Colon (tissue), 2 donors: Measurements from ENCODE around the gene RBM5.
"Not testable (repeated sequence)": the region's sequence is repeated elsewhere in the genome, so short reads cannot be mapped to it uniquely, and the experiment has no call there.

ENCODE experiments used
- FAIRE-seq: peaks from 2 replicates; lab custom pipeline; 2012; peaks lifted over from hg19 to GRCh38; lab: Jason Lieb, UNC
- donor health status: control.
- donor health status: control.

RBM5 gene

DNA sequence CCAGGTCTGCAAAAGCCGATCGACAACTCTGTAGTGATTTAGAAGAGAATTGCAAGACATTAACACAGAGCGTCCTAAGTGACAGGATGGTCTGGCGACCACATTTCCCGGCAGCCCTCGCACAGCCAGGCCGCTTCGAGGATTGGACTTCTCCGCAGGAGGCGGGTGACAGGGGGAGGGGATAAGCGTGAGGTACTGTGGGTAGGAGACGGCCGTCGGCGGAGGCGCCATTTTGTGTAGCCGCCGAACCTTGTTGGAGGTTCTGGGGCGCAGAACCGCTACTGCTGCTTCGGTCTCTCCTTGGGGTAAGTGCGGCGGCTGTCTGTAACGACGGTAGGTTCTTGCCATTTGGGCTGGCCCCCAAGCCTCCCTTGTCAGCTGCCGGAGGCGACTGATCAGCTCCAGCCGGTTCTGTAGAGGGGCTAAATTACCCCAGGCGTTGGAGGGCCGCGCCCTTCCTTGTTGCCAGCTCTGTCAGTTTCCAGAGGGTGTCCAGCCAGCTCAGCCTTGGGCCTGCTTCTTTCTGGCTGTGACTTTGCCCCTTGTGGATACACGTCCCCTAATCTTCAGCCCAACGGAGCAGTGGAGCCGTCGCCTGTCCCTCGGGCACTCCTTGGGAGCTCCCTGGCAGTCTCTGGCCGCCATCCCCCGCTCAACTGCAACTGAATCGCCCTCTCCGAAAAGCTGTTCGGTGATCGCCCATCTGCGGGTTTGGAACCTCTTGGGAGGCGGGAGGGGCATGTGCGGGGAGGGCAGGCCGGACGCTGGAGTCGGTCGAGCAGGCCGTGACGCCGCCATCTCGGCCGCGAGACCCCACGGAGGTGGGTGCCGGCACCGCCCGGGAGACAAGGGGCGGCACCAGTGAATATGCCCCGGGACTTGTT, at the start of gene RBM5:
Gene RBM5, plus strand, starts transcription at position 195 of the 884 bp plus-strand sequence. CDS start 1,516 bp downstream, outside the sequence.
- FAIRE-seq, result no peak

DNA sequence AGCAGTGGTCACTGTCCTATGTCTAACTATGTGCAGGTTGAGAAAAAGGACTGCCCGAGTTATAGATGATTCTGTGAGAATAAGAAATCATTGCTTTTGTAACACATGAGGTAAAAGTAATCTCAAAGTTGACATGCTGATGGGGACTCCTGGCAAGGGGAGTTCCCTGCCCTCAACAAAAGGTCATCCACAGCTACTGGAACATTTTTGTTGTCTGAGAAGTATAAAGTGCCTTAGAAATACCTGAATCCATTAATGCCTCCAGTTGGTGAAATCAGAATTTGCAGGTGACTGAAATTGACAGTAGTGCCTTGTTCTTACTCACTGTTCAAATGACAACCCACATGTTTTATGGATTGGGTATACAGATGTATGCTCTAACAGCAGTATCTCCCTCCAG, 43.7 kb upstream of the RBM5 start:
- FAIRE-seq, result no peak

- no peak for FAIRE-seq
Measured at GRCh38 chr3:50047426-50047825, 41.3 kb upstream of the RBM5 start.

- FAIRE-seq, result no peak
Measured at GRCh38 chr3:50050361-50050760, 38.4 kb upstream of the RBM5 start.

DNA sequence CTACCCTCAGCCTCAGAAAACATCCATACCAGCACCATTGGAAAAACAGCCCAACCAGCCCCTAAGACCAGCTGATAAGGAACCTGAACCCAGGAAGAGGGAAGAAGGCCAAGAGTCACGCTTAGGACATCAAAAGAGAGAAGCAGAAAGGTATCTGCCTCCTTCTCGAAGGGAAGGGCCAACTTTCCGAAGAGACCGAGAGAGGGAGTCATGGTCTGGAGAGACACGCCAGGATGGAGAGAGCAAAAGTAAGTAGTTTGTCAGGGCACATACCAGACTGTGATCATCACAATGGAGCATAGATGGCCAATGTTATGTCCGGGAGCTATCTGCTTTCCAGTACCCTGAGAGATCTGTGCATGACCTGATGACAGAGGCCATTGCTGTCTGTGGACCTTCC, 31.0 kb upstream of the RBM5 start:
- no peak for FAIRE-seq

DNA sequence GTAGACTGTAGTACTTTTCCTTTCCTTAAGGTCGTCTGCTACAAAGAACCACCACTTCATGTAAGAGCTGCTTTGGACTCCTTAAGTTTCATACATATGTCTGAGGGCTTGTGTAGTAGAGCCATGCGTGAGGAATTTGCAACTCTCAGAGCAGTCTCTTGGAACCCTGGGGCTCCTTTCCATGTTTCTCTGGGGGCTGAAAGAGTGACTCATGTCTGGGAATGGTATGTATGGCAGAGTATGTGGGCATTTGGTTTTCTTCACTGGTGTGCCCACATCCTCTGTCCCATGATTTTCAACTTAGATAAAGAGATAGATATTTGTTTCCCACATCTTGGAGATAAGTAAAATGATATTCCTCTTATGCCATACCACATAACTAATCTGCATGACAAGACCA, 20.6 kb upstream of the RBM5 start:
- no peak for FAIRE-seq

GRCh38 chr3:50078091-50078490, 10.6 kb upstream of the RBM5 start:
- no peak for FAIRE-seq

DNA sequence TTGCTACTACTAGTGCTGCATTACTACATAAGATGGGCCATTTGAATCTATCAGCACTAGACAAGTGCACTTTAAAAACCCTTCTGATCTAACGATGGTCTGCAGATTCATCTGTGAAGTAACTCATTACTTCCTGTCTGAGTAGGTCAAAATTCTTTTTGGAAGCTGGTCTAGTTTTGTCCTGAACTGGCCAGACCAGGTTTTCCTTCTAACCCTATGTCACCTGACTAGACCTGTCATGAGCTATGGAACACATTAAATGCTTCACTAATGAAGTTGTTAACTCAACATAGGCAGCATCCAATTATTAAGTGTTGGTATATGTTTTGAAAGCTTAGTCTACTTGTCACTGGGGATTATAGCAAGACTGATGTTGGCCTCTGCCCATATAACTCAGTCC, 10.1 kb upstream of the RBM5 start:
- no peak for FAIRE-seq

GRCh38 chr3:50084951-50085350, 3.8 kb upstream of the RBM5 start:
- not testable (repeated sequence) for FAIRE-seq

DNA sequence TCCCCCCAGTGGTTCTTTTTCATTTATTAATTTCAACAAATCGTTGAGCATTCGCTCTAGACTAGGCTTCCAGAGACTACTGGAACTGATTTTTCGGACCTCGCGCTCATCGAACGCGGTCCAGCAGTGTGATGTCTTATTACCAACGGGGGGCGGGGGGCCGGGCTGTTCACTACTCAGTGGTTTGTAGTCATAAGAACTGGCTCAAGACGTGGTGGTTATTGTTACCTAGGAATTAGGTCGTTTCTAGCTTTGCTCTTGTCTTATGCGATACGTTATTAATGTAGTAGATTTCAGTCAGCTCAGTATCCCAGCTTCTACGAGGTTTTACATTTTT, 858 bp downstream of the RBM5 start:
- no peak for FAIRE-seq

GRCh38 chr3:50090984-50091383, 2.3 kb downstream of the RBM5 start:
- no peak for FAIRE-seq

DNA sequence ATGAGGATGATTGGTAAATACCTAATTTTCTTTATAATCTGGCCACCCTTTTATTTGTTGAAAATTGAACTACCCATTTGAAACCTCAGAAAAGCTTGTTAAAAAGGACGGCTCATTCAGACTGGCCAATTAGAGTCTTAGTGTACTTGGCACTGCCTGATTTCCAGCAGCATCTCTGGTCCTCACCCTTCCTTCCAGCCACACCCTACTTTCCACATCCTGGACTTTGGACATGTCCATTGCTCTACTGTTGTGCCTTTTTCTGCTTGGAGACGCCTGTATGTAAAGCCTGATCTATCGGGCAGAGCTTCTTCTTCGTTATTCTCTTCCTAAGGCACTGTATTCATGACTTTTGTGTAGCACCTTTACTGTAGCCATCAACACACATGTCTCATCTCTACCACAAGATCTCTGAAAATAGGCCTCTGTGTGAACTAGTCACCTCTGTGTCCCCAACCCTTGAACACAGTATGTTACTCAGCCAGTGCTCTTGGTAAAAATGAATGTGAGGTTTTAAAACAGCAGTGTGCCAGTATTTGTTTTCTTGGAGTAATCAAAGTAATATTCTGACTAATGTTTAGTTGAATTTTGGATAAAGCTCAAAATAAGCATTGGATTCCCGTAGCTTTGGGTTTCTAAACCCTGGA, 6.8 kb downstream of the RBM5 start:
- no peak for FAIRE-seq

GRCh38 chr3:50100386-50100785, 11.7 kb downstream of the RBM5 start:
- FAIRE-seq, result no peak

- FAIRE-seq, result no peak
Measured at GRCh38 chr3:50100956-50101845, 12.5 kb downstream of the RBM5 start.

DNA sequence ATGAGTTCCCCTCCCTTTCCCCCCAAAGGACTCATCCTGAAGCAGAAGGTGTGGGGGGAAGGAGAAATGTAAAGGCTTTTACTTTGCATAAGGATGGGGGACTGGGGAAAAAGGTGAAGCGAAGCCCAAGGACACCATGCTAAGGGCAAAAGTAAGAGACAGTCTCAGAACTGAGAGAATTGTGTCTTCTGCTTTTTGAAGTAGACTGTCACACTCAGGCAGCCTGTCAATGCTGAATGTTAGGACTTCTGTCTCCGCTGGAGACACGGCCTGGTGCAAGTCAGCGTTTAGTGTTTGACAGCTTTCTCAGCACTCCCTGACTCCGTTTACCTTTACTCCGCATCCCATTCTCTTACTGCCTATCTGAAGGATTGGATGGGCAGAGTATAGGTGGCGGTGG, 13.8 kb downstream of the RBM5 start:
- no peak for FAIRE-seq

GRCh38 chr3:50111757-50112156, 23.0 kb downstream of the RBM5 start:
- no peak for FAIRE-seq

DNA sequence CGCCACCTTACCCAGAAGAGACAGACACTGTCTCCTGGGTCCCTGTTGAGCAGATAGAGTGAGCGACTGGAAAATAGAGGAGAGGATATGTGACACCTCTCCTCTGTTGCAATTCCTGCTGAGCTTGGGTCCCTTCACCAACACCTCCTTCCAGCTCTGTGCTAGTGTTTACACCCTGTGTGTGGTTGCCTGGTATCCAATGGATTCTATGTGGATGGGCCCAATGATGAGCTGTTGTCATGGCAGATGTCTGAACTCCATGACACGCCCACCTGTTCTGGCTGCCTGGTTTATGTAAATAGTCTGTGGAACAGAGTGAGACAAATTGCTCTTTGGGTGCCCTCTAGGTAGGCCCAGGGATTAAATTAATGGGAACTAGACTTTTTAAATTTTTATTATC, 23.7 kb downstream of the RBM5 start:
- FAIRE-seq, result no peak

- no peak for FAIRE-seq
Measured at GRCh38 chr3:50117120-50117519, 28.4 kb downstream of the RBM5 start.

GRCh38 chr3:50118237-50118636, 29.5 kb downstream of the RBM5 start:
- no peak for FAIRE-seq

- no peak for FAIRE-seq
Measured at GRCh38 chr3:50119786-50120185, 31.1 kb downstream of the RBM5 start.

- no peak for FAIRE-seq
Measured at GRCh38 chr3:50120364-50121071, 31.8 kb downstream of the RBM5 start.
